ENCODE measurements around the gene PER2.

PER2 gene

GRCh38 chr2:238262496-238263122 lies 25.8 kb downstream of the PER2 start:
- DNase-seq: no peak

GRCh38 chr2:238261718-238262375 lies 26.6 kb downstream of the PER2 start:
- DNase-seq: no peak

DNA sequence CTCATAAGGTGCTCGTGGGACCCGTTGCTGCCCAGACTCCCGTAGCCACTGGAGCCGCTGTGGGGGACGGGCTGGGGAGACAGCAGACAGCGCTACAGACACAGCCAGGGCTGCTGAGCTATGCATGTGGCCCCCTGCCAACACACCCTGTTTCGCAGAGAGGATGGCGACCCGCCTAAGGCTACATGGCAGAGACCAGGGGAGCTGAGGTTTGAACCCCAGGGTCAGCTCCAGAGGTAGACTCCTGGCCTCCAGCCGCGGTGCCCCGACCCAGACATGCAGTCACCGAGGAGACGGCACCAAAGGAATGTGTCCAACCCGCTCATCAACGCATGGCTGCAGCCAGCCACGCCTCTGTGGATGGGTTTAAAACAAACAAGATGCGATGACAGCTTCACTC lies 27.5 kb downstream of the PER2 start:
- DNase-seq: no peak

DNA sequence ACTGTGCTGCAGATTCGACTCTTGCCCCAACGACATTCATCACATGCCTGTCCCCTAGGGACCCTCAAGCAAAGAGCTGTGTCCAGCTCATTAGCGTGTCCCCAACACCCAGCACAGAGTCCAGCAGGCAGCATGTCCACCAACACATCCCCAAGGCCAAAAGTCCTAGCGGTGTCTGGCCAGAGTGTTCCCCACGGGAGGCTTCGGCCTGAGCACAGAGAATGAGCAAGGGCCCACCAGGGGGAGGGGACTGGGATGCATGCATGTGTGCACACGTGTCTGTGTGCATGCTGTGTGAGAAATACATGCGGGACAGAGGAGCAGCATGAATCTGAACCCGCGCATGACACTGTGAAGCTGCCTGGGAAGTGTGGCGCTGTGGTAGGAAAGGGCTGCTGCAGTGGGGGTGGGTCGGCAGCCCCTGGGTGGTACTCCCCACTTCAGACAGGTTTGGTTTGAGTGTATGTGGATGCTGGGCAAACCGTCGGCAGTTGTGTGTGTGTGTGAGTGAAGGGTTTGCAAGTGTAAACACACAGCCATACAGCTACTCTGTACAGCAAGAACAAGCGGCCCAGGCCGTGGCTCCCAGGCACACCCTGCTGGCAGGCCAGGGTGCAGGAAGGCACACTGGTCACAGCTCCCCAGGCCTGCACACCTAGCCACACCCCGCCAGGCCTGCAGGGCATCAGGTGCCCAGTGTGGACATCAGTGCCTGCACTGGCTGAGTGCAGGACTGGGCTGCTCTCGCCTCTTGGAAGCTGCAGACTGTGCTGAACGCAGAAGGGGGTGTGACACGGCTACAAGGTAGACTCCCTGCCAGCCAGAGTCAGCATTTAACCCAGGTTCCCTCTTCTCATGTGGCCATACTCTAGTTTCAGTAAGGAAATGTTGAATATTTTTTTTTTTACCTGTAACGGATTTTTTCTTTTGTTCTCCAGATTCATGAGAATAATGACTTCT lies 29.1 kb downstream of the PER2 start:
- DNase-seq: no peak

DNA sequence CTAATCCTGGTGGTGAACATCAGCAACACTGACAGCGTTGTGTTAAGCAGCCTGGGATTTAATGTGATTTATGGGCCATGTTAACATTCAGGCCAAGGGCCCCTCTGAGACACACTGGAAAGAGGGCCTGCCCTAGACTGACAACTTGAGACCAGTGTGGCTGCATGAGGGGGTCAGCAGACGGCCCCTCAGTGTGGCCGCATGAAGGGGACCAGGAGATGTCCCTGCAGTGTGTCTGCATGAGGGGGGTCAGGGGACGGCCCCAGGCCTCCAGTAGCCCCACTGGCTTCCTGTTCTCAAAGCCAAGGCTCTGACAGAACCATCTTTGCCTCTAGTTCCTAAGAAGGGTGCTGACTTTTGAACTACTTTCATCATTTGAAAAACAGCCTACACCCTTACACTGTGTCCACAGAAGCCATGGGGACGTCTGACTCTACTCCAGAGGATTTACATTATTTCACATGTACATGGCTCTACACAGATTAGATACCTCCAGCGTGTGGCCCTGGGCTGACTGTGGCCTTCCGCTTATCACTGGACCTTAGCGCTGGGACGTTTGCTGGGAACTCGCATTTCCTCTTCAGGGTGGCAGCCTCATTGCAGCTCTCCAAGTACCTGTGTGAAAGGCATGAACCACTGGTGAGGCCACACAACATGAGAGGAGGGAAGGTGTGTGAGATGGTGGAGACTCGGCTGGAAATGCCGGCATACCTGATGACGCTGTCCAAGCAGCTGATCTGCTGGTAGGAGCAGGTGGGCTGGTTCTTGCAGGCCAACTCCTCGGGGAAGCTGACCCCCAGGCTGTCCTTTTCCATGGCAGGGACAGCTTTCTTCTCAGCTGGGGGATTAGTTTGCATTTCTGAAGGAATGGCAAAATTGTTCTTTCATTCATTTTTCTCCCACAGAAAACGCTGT lies 30.4 kb downstream of the PER2 start:
- no peak for DNase-seq

GRCh38 chr2:238256594-238257104 lies 31.8 kb downstream of the PER2 start:
- peak; percentile 29 for DNase-seq

DNA sequence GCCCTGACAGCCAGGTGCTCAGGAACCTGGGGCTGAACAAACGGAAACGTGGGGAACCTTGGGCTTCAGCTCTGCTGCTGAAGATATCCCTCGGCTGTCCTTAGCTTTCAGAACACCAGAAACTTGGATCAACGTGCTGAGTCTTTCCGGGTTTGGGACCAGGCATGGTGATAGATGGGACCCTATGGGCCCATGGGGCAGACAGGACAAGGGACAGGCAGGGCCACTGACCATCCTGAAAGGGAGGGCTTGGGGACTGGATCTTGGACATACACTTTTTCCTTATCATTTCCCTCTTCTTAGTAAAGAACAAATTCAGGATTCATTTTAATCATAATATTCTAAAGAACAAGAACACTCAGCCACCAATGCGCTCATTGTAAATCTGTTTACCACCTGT lies 32.3 kb downstream of the PER2 start:
- DNase-seq: no peak

- DNase-seq: no peak
Measured at GRCh38 chr2:238255636-238256035, 32.8 kb downstream of the PER2 start.

GRCh38 chr2:238255151-238255551 lies 33.3 kb downstream of the PER2 start:
- no peak for DNase-seq

GRCh38 chr2:238254095-238254723 lies 34.2 kb downstream of the PER2 start:
- no peak for DNase-seq

DNA sequence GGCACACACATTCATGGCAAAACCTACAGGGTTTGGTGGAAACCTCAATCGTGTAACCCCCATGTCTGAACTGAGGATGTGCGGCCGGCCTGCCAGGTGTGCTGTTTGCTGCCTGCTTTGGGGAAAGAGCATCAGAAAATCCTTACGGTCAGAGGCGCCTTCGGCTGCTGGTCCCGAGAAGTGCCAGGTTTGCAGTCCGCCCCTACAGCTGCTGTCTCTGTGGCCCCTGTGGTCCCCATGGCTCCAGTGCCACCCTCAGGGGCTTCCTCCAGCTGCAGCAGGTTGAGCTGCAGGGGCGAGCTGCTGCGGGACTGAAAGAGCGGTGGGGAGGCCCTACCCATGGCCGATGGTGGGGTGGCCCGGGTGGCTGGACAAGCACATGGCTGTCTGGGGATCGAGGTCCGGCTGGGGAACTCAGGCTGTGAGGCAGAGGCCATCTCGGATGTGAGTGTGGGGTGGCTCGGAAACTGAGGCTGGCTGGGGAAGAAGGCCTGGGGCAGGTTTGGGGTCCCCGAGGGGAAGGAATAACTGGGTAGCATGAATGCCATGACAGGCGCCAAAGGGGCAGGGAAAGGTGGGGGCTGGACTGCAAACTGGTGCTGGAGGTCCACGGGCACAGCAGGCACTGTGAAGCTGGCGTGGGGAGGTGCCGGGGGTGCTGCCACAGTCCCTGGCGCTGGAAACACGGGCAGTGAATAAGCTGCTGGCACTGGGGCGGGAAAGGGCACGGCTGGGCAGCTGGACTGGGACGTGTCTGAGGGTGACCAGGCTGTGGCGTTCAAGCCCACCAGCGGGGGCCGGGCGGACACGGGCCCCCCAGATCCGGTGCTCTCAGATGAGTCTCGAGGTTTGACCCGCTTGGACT lies 35.4 kb downstream of the PER2 start:
- DNase-seq: no peak

DNA sequence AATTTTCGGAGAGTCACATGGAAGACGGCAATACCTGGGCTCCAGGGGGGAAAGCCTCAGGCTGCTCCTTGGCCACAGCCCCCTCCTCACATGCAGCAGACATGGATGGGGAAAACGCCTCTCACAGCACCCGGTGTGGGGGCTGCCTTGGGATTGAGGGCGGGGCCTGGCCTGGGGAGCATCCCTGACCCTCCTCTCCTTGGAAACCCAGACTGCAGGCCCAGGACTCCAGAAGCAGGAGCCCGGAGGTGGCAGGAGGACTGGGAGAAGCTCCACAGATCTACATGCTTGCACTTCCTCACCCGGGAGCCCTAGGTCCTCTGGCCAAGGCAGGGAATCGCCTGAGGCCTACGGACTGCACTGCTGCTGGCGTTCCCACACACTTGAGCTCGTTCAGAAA lies 36.4 kb downstream of the PER2 start:
- no peak for DNase-seq

DNA sequence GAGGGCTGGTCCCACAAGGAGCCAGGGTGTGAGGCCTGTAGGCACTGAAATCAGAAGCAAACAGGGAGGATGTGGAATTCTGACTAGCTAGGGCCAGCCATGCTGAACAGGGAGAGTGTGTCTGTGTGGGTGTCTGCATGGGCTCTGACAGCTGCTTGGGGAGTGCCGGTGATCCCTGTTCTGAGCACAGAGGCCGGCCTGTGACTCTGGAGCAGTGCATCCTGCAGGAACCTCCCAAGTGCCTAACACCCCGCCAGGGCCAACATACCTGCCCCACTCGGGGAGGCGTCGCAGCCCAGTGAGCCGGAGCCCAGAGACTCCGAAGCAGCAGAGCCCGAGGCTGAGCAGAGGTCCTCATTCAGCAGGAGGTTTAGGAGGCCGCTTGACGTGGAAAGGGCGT lies 37.1 kb downstream of the PER2 start:
- DNase-seq: no peak

DNA sequence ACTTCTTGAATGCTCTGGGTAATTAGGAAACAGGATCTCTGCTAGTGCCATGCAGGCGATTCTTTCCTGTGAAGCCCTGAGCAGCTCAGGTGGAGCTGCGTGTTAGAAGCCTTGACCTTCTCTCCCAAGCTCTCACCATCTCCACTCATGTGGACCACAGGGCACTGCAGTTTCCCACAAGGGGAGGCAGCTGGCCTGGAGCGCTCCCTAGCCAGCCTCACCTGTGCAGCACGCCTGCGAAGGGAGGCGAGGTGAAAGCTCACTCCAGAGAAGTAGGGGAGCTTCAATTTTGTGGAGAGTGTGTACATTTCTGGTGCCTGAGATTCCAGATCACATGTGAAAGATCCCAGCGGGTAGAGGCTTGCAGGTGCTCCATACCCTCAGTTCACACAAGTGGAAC lies 37.5 kb downstream of the PER2 start:
- no peak for DNase-seq

- DNase-seq: no peak
Measured at GRCh38 chr2:238247841-238248453, 40.5 kb downstream of the PER2 start.

GRCh38 chr2:238247002-238247822 lies 41.2 kb downstream of the PER2 start:
- no peak for DNase-seq

DNA sequence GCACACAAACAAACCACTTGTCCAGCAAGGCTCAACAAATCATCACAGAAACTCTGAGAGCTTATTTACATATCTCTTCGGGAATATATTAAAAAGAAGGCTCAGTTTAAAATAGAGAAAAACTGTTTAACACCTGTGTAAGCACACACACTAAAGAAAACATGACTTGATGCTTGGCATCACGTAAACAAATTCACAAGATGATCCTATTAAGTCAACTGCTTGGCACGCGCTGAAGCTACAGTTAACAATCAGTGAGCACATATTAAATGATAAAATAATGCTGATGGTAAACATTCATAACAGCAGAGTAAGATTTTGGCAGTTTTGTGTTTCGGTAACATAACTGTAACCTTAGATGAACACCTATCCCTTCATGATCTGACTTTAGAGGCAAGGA lies 44.3 kb downstream of the PER2 start:
- DNase-seq: no peak

DNA sequence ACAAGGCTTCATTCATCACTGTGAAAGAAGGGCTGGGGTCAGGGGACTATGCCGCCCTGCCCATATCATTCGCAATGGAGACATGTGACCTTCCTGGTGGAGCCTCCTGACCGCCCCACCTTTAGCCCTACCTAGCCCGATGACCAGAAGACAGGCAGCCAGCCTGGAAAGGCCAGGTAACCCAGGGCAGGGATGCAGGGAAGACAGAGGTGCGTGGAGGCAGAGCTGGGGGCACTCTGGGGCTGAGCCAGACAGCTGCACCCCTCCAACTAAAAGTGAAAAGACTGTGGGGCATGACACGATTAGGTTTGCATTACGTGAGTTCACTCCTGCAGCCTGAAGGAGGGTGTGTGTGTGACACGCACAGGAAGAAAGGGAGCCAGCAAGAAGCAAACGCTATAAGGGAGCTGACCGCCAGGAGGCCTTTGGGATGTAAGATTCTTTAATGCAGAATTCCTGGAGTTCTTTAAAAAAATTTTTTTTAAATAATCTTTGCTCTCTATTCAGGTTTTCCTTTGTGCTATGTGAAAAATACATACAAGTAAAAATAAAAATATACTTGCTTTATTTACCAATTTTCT lies 44.8 kb downstream of the PER2 start:
- no peak for DNase-seq
